ENCODE measurements around the gene F8. TPM values are rescaled to one million over a fixed set of nuclear protein-coding genes. Genes with fewer than 3 reads are reported as not detected.
"Not testable (repeated sequence)": the region's sequence is repeated elsewhere in the genome, so short reads cannot be mapped to it uniquely, and the experiment has no call there.

F8 gene
- total RNA-seq, 1 experiment from 2014 or later, result 0.42 TPM

DNA sequence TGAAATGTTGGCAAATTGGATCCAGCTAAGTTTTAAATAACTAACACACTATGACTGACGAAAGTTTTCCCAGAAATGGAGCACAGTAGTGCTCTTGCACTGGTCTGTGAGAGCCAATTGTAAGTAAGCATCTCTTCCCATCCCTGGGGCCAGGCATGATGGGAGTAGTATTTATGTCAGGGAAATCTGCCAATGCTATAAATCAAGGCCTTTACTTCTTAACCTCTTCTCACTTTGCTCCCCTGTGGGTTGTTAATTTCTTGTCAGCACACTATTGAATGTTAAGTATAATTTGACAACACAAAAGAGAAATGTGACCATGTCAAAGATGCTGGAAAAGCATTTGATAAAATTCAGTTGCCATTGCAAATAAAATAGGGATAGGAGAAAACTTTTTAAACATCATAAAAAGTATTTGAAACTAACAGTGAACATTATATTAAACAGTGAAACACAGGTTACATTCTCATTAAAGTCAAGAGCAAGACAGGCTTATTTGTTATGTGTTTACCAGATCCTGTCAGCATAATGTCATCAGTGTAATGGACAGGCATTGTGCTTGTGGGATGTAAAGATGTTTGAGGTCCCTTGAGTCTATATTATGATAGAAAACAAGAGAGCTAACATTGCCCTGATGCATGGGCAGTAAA lies 131.4 kb downstream of the F8 start:
- Histone ChIP-seq H3K9me3 (replicated peaks) (no peaks in the 10 kb centered on the region), H3K27me3 (no peaks in the 10 kb centered on the region), H3K27ac (no peak overlapping the region), H3K36me3 (no peaks in the 10 kb centered on the region), H3K4me1 (no peaks in the 10 kb centered on the region), H3K4me3 (no peak overlapping the region)
- no peak for DNase-seq

DNA sequence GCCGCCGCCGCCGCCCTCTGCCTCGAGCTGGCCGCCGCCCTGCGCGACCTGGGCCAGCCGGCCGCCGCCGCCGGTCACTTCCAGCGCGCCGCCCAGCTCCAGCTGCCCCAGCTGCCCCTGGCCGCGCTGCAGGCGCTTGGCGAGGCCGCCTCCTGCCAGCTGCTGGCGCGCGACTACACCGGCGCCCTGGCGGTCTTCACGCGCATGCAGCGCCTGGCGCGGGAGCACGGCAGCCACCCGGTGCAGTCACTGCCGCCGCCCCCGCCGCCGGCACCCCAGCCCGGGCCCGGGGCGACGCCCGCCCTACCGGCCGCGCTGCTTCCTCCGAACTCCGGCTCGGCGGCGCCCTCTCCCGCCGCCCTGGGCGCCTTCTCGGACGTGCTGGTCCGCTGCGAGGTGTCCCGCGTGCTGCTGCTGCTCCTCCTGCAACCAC lies 135.7 kb downstream of the F8 start:
- not testable (repeated sequence) for H3K4me1 ChIP-seq; DNase-seq; H3K9me3 ChIP-seq (replicated peaks); H3K27ac ChIP-seq; H3K27me3 ChIP-seq; H3K4me3 ChIP-seq; H3K36me3 ChIP-seq

DNA sequence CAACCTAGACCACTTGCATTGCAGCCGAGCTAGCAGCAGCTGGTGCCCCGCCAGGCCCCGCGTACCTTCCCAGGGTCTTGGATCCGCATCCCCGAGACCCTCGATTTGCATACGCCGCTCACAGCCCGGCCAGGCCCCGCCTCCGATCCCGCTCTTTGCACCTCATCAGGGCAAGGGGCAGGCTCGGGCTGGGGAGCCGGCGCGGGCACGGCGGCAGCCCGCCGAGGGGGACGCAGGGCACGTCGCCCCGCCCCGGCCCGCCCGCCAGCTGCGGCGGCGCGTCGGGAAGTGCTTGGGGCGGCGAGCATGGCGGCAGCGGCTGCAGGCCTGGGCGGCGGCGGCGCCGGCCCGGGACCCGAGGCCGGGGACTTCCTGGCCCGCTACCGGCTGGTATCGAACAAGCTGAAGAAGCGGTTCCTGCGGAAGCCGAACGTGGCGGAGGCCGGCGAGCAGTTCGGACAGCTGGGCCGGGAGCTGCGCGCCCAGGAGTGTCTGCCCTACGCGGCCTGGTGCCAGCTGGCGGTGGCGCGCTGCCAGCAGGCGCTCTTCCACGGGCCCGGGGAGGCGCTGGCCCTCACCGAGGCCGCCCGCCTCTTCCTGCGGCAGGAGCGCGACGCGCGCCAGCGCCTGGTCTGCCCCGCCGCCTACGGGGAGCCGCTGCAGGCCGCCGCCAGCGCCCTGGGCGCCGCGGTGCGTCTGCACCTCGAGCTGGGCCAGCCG lies 136.3 kb downstream of the F8 start, which contains the start of gene F8A1:
TSS of gene F8A1 (plus strand) at position 287 of the 720 bp plus-strand sequence. CDS start at position 307, 20 bp downstream.
- H3K27ac ChIP-seq; H3K4me1 ChIP-seq; H3K36me3 ChIP-seq; H3K27me3 ChIP-seq; H3K4me3 ChIP-seq; H3K9me3 ChIP-seq (replicated peaks): not testable (repeated sequence)
- DNase-seq, result peak in 1 of 2 experiments; percentile 71

DNA sequence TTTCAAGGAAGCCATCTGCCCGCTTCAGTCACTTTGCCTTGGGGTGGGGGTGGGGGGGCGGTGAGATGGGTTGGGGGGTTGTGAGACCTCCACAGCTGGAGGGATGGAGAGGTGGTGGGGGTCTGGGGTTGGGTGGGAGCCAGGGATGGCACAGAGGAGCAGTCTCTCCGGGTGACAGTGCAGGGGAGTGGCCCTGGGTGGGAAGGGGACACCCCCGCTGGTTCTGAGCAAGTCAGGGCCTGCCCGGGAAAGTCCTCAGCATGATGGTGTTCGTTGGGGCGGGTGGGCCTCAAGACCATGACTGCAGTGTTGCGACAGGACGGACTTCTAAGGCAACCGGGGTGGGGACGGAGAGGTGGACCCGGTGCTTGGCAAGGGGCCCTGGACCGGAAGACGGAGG lies 137.0 kb downstream of the F8 start:
- not testable (repeated sequence) for H3K4me3 ChIP-seq; H3K36me3 ChIP-seq; DNase-seq; H3K4me1 ChIP-seq; H3K27me3 ChIP-seq; H3K9me3 ChIP-seq (replicated peaks); H3K27ac ChIP-seq

DNA sequence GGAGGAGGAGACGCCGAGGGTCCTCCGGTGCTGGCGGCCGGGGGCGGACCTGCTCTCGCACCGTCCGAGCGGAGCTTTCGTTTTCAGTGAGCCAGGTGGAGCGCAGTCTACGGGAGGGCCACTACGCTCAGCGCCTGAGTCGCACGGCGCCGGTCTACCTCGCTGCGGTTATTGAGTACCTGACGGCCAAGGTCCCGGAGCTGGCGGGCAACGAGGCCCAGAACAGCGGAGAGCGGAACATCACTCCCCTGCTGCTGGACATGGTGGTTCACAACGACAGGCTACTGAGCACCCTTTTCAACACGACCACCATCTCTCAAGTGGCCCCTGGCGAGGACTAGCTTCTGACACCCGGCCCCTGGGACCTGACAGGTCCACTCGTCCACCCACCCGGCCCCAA lies 137.5 kb downstream of the F8 start:
- not testable (repeated sequence) for H3K27ac ChIP-seq; H3K4me1 ChIP-seq; H3K9me3 ChIP-seq (replicated peaks); H3K36me3 ChIP-seq; H3K4me3 ChIP-seq; DNase-seq; H3K27me3 ChIP-seq

DNA sequence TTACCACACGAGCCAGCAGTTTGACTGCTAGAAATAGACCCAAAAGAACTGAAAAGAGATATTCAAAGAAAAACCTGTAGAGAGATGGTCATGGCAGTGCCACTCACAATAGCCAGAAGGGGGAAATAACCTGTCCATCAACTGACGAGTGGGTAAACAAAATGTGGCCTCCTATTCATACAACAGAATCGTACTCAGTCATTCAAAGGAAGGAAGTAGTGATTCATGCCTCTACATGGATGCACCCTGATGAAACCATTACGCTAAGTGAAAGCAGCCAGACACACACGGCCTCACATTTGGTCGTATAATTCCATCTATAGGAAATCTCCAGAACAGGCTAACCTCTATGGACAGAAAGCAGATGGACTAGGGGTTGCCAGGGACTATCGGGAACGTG lies 138.5 kb downstream of the F8 start:
- H3K36me3 ChIP-seq; H3K9me3 ChIP-seq (replicated peaks); H3K27ac ChIP-seq; H3K27me3 ChIP-seq; H3K4me1 ChIP-seq; H3K4me3 ChIP-seq; DNase-seq: not testable (repeated sequence)

DNA sequence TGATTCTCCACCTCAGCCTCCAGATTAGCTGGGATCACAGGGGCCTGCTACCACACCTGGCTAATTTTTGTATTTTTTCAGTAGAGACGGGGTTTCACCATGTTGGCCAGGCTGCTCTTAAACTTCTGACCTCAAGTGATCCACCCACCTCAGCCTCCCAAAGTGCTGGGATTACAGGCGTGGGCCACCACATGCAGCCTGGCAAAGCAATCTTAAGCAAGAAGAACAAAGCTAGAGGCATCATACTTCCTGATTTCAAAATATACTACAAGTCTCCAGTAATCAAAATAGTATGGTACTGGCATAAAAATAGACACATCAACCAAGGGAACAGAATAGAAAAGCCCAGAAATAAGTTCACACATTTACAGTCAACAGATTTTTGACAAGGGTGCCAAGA lies 149.2 kb downstream of the F8 start:
- no peak overlapping the region for H3K27ac ChIP-seq
- H3K4me1 ChIP-seq, result no peaks in the 10 kb centered on the region
- H3K9me3 ChIP-seq (replicated peaks), result no peaks in the 10 kb centered on the region
- H3K36me3 ChIP-seq, result no peaks in the 10 kb centered on the region
- DNase-seq, result no peak
- no peaks in the 10 kb centered on the region for H3K27me3 ChIP-seq
- H3K4me3 ChIP-seq, result no peak overlapping the region

DNA sequence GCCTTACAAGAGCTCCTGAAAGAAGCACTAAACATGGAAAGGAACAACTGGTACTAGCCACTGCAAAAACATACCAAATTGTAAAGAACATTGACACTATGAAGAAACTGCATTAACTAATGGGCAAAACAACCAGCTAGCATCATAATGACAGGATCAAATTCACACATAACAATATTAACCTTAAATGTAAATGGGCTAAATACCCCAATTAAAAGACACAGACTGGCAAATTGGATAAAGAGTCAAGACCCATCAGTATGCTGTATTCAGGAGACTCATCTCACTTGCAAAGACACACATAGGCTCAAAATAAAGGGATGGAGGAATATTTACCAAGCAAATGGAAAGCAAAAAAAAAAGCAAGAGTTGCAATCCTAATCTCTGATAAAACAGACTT lies 154.0 kb downstream of the F8 start:
- H3K27ac ChIP-seq; H3K4me3 ChIP-seq; DNase-seq; H3K9me3 ChIP-seq (replicated peaks); H3K4me1 ChIP-seq; H3K36me3 ChIP-seq; H3K27me3 ChIP-seq: not testable (repeated sequence)

DNA sequence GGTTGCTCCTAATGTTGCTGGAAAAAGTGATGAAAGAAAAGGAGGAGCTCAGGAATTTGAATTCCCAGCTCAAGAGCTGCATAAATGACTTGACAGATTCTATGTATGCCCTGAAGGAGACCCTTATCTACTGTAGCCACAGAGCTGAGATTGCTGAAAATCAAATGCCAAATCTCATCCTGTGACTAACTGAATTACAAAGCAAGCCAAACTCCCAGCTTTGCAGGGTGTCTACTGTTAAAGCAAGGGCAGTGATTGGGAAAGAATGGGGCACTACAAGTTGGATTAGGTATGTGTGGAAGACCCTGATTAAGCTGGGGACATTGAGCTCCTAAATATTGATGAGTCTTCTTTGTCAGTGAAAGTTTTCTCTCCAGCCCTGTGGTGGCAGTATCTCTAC lies 167.3 kb downstream of the F8 start:
- H3K4me3 ChIP-seq, result no peak overlapping the region
- no peaks in the 10 kb centered on the region for H3K36me3 ChIP-seq
- H3K9me3 ChIP-seq (replicated peaks), result no peaks in the 10 kb centered on the region
- no peaks in the 10 kb centered on the region for H3K4me1 ChIP-seq
- no peaks in the 10 kb centered on the region for H3K27me3 ChIP-seq
- H3K27ac ChIP-seq, result no peak overlapping the region
- no peak for DNase-seq

DNA sequence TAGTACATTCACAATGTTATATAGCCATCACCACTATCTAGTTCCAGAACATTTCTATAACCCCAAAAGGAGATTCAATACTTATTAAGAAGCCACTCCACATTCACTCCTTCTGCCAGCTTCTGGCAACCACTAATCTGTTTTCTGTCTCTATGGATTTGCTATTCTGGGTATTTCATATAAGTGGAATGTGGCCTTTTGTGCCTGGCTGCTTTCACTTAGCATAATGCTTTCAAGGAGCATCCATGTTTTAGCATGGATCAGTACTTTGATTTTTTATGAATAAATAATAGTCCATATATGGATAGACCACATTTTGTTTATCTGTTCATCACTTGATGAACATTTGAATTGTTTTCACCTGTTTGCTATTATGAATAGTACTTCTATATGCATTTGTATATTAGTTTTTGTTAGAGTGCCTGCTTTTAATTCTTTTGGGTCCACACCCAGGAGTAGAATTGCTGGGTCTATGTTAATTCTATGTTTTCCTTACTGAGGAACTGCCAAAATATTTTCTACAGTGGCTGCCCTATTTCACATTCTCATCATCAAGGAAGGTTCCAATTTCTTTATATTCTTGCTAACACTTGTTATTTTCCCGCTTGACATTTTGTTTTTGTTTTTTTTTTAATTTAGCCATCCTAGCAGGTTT lies 171.4 kb downstream of the F8 start:
- DNase-seq, result no peak
- Histone ChIP-seq H3K4me3 (no peak overlapping the region), H3K27me3 (no peaks in the 10 kb centered on the region), H3K4me1 (no peaks in the 10 kb centered on the region), H3K27ac (no peak overlapping the region), H3K36me3 (no peaks in the 10 kb centered on the region), H3K9me3 (replicated peaks) (no peaks in the 10 kb centered on the region)

DNA sequence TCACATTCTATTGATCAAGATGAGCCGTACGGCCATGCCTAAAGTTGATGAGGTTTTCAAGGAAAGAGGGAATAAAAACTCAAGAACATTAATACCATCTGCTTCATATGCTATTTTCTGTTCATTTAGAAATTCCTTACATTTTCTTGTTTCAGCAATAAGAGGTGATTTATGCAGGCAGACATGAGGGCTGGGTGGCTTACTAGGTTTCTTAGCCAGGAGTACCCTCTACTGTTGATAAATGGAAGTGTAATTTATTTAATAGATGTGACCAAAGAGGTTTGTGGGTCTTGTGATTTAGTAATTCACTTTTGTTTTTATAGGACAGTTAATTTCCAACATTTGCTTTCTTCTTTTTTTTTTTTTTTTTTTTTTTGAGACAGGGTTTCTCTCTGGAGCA lies 181.7 kb downstream of the F8 start:
- H3K36me3 ChIP-seq, result no peaks in the 10 kb centered on the region
- H3K27ac ChIP-seq, result no peak overlapping the region
- no peak overlapping the region for H3K4me3 ChIP-seq
- H3K9me3 ChIP-seq (replicated peaks), result no peaks in the 10 kb centered on the region
- no peaks in the 10 kb centered on the region for H3K4me1 ChIP-seq
- DNase-seq, result peak in 1 of 2 experiments; percentile 44
- H3K27me3 ChIP-seq, result no peaks in the 10 kb centered on the region

DNA sequence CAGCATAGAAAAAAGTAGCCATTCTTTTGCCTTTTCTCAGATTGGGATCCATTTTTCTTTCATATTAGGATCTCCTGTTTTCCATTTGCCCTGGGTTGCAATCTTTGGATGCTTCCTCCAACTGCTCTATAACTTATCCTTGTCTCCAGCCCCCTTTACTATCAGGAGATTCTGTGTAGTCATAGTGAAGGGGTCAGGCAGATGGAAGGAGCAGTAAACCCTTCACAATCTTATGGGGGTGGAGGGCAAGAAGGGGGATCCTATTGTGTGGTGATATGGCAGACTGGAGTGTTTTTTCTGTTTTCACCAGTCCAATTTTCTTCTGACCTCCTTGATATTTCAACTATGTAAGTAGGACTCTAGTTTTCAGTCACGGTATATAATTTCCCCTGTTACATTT lies 186.4 kb downstream of the F8 start:
- no peak overlapping the region for H3K4me3 ChIP-seq
- H3K9me3 ChIP-seq (replicated peaks), result no peaks in the 10 kb centered on the region
- no peaks in the 10 kb centered on the region for H3K4me1 ChIP-seq
- no peak overlapping the region for H3K27ac ChIP-seq
- no peaks in the 10 kb centered on the region for H3K27me3 ChIP-seq
- H3K36me3 ChIP-seq, result no peaks in the 10 kb centered on the region
- no peak for DNase-seq

DNA sequence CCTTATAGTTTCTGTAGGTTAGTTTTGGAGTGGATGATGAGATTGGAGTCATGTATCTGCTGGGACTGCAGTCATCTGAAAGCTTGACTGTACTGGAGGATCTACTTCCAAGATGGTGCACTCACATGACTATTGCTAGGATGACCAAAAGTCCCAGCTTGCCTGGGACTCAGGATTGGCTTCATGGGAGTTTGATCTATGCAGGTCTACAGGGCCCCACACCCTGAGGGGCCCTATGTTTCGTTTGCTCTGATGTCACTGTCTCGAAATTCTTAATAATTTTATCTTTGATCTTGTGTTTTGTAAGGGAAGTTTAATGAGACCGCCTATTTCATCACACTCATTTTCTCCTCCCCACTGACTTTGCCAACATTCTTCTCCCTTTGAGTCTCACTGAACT lies 188.0 kb downstream of the F8 start, which contains the start of gene SMIM9:
TSS of gene SMIM9 (minus strand) at position 101 of the 400 bp plus-strand sequence. CDS start 3,806 bp downstream, outside the sequence.
- H3K9me3 ChIP-seq (replicated peaks), result no peaks in the 10 kb centered on the region
- no peak within 1 kb of the TSS for H3K27ac ChIP-seq
- H3K4me1 ChIP-seq, result no peaks in the 10 kb centered on the region
- no peaks in the 10 kb centered on the region for H3K27me3 ChIP-seq
- H3K4me3 ChIP-seq, result no peak within 1 kb of the TSS
- no peak for DNase-seq
- H3K36me3 ChIP-seq, result no peaks in the 10 kb centered on the region

DNA sequence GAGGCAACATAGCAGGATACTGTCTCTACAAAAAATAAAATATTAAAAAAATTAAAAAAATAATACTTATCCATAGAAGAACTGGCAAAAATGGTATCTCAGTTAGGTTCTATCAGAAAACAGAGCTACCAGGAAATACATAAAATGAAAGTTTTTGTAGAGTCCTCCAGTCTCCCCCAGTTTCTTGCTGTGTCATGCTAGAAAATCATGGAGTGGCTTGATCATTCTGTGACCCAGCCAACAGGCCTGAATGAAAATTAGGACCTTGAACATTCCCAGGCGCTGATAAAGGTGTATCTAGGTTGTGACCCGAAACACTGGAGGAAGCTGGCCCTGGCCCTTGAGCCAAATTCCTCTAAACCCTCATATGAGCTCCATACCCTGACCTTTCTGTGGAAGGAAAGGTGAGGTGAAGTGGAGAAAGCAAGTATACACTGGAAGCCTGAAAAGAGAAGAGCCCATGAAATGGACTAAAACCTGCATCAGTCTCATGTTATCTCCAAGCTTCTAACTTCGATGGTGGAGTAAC lies 188.7 kb downstream of the F8 start:
- Histone ChIP-seq H3K27me3 (no peaks in the 10 kb centered on the region), H3K36me3 (no peaks in the 10 kb centered on the region), H3K27ac (no peak overlapping the region), H3K4me1 (no peaks in the 10 kb centered on the region), H3K4me3 (no peak overlapping the region), H3K9me3 (replicated peaks) (no peaks in the 10 kb centered on the region)
- no peak for DNase-seq

DNA sequence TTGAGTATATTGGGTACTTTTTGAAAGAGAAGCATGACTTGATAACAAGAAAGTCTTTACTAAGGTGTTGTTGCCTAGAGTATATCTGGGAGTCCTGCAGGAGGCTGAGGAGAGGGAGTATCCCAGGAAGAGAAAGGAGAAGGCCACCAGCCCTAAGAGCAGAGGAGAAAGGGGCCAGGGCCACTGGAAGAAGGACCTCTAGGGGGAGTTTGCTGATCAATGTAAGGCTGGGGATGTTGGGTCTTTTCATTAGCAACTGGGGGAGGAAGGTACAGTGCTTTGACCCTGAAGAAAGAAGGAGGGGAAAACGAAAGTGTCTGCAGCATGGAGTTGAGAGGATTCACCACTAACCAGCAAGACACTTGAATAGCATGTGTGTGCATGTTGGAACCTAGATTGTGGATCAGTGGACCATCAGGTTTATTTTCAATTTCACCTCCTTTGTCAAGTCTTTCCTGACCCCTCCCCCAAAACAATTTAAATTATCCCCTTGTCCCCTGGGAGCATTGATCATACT lies 192.5 kb downstream of the F8 start:
- H3K36me3 ChIP-seq, result no peaks in the 10 kb centered on the region
- H3K9me3 ChIP-seq (replicated peaks), result no peaks in the 10 kb centered on the region
- H3K4me1 ChIP-seq, result no peaks in the 10 kb centered on the region
- H3K4me3 ChIP-seq, result no peak overlapping the region
- no peak overlapping the region for H3K27ac ChIP-seq
- no peaks in the 10 kb centered on the region for H3K27me3 ChIP-seq
- DNase-seq, result no peak

All from SJCRH30 (cell line).